Effector memory CD4-positive, alpha-beta T cell (primary cell): ENCODE measurements around the gene THBS1.

ENCODE experiments used
- DNase-seq, 3 donors: peaks; one replicate each; pipeline ENCODE4 v3.0.0-alpha.2; 2020
- H3K27ac ChIP-seq: 2 replicates; pipeline ENCODE4 v1.7.0; 2013; ENCODE audit warnings: mild to moderate bottlenecking, low read length, moderate library complexity; ENCODE audit not compliant: insufficient read depth, poor library complexity, severe bottlenecking
- H3K27me3 ChIP-seq: replicated peaks from 2 replicates; pipeline ENCODE4 v1.7.0; 2013; ENCODE audit warnings: mild to moderate bottlenecking, low read length; ENCODE audit not compliant: insufficient read depth, control insufficient read depth, poor library complexity, severe bottlenecking
- H3K36me3 ChIP-seq: 2 replicates; pipeline ENCODE4 v1.7.0; 2013; ENCODE audit warnings: mild to moderate bottlenecking, low read length, moderate library complexity; ENCODE audit not compliant: control insufficient read depth, insufficient read depth
- H3K4me1 ChIP-seq: 2 replicates; pipeline ENCODE4 v1.7.0; 2013; ENCODE audit warnings: low read length, mild to moderate bottlenecking; ENCODE audit not compliant: control insufficient read depth, insufficient read depth, poor library complexity, severe bottlenecking
- H3K4me3 ChIP-seq: 2 replicates; pipeline ENCODE4 v1.7.0; 2013; ENCODE audit warnings: low read length, low read depth, mild to moderate bottlenecking; ENCODE audit not compliant: insufficient read depth, poor library complexity, severe bottlenecking
- H3K9me3 ChIP-seq: 2 replicates; pipeline ENCODE4 v1.7.0; 2013; ENCODE audit warnings: mild to moderate bottlenecking, low read length, moderate library complexity; ENCODE audit not compliant: control insufficient read depth

Gene THBS1

DNA sequence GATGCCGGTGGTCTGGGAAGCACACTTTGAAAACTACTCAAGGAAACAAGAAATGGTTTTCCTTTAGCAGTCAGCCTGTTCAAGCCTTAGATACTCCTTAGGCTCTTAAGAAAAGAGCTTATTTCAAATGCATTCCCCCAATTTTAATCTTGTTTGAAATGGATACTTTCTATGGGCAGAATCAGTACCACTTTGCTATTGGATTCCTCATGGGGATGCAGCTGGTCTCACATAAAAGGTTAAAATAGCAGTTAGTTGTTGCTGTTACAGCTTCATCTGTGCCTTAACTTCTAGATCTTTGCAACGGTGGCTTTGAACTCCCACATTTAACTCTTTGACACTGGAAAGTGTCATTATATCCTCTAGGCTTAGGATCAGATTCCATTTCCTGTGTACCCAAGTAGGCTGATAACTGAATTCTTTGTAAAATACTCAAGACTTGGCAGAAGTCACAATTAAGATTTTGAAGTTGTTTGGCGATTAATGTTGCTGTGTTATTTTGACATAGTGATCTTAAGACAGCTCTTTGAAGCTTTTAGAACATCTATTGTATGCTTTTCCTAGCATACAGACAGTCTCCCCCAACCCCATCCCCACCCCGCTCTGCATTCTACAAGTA lies 2.2 kb downstream of the THBS1 start:
- Histone ChIP-seq H3K4me3 (no peak overlapping the region), H3K9me3 (no peaks in the 10 kb centered on the region), H3K27ac (no peak overlapping the region), H3K4me1 (peaks cover 11% of the 10 kb centered on the region), H3K36me3 (no peaks in the 10 kb centered on the region), H3K27me3 (peaks cover 6% of the 10 kb centered on the region)
- no peak for DNase-seq

DNA sequence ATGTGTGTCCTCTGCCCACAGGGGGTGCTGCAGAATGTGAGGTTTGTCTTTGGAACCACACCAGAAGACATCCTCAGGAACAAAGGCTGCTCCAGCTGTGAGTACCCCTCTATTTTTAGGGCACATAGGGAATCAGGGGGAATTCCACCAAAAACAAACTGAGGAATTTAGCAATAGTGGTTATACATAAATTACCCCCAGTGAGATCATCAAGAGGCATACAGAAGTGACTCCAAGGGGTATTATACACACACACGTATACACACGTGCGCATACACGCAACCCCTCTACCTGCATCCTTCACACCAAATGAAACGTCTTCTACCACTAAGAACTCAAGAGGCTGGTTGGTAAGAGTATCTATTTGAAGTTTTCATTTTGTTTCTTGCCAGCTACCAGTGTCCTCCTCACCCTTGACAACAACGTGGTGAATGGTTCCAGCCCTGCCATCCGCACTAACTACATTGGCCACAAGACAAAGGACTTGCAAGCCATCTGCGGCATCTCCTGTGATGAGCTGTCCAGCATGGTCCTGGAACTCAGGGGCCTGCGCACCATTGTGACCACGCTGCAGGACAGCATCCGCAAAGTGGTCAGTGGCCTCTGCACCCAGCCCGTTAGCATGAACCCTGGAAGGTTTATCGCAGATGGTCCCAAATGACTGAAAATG lies 2.9 kb downstream of the THBS1 start:
- peaks cover 11% of the 10 kb centered on the region for H3K4me1 ChIP-seq
- no peaks in the 10 kb centered on the region for H3K9me3 ChIP-seq
- no peaks in the 10 kb centered on the region for H3K36me3 ChIP-seq
- peak in 1 of 3 donors; percentile 9 for DNase-seq
- H3K27ac ChIP-seq = no peak overlapping the region
- H3K4me3 ChIP-seq = no peak overlapping the region
- peaks cover 6% of the 10 kb centered on the region for H3K27me3 ChIP-seq

DNA sequence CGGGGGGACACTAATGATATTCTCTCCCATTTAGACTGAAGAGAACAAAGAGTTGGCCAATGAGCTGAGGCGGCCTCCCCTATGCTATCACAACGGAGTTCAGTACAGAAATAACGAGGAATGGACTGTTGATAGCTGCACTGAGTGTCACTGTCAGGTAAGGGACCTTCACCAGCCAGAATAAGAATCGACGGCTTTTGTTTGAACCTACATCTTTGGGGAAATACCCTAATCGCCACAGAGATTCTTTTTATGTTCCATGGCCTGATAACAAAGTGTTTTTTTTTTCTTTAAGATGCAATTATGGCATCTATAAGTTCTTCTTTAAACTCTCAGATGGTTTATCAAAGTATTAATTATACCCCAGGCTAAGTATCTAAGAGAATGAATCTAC lies 3.4 kb downstream of the THBS1 start:
- Histone ChIP-seq H3K36me3 (no peaks in the 10 kb centered on the region), H3K9me3 (no peaks in the 10 kb centered on the region), H3K4me1 (peaks cover 11% of the 10 kb centered on the region), H3K27ac (no peak overlapping the region), H3K27me3 (peaks cover 6% of the 10 kb centered on the region), H3K4me3 (no peak overlapping the region)
- no peak for DNase-seq

DNA sequence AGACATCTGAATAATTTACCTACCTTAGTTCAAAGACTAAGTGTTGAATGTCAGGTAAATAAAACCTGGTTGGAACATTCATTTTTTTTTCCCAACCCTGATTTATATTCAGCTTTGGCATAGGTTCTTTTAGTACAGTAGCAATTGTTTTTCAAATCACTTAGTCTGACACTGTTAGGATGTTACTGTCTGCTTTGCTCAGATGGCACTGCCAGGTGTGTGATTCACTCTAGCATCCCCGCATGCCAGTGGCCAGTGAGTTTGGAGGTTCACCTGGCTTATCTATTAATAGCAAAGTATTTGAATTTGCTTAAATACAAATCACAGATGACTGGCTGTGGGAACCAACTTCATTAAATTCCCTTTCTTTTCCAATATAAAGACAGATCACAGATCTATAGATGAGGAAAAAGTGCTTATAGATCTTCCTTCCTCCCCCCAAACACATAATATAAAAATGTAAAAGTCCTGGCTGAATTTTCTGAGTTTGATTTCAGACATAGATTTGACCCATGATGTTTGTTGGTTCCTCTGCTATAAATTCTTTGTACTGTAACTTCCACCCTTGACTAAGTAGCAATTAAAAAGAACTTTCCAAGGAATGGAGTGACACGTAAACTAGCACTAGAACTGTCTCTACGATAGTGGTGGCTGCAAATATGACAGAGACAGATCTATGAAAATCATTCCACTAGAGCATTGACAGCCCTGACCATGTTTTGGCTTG lies 3.9 kb downstream of the THBS1 start:
- Histone ChIP-seq H3K36me3 (no peaks in the 10 kb centered on the region), H3K27me3 (peaks cover 6% of the 10 kb centered on the region), H3K9me3 (no peaks in the 10 kb centered on the region), H3K27ac (no peak overlapping the region), H3K4me1 (peaks cover 11% of the 10 kb centered on the region), H3K4me3 (no peak overlapping the region)
- no peak for DNase-seq

DNA sequence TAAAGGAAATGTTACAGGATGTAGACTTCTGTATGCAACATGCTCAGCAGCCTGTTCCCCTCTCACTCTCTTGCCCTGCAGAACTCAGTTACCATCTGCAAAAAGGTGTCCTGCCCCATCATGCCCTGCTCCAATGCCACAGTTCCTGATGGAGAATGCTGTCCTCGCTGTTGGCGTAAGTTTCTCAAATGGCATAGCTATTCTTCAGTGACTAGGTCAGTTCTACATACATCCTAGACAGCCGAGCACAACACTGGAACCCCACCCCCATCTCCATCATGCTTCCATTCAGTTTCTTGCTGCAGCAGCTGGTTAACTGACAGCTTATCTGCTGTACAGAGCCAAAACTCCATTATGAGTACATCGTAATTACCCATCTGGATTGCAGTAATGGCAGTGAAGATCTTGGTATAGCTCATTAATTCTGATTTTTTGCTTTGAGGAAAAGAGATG lies 4.5 kb downstream of the THBS1 start:
- no peak overlapping the region for H3K4me3 ChIP-seq
- H3K27ac ChIP-seq = no peak overlapping the region
- no peak for DNase-seq
- no peaks in the 10 kb centered on the region for H3K36me3 ChIP-seq
- H3K27me3 ChIP-seq = peaks cover 6% of the 10 kb centered on the region
- no peaks in the 10 kb centered on the region for H3K9me3 ChIP-seq
- H3K4me1 ChIP-seq = peaks cover 11% of the 10 kb centered on the region

DNA sequence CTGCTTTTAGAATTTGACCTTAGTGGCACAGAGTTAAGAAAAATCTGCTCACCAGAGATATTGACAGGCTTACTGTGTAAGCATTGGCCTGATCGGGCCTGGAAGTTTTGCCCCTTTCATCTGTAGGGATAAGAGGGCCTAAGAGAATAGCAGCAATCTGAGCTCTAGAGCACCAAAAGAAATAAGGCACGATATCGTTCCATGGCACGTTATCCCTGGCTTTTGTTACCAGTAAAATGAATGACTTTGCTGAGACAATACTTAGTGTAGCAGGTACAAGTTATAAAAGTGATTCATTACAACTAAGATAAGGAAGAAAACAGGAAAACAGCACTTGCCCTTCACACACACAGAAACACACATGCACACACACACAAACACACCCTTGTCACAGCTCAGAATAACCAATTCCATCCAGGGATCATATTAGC lies 5.0 kb downstream of the THBS1 start:
- H3K4me3 ChIP-seq = no peak overlapping the region
- H3K27me3 ChIP-seq = peaks cover 2% of the 10 kb centered on the region
- H3K9me3 ChIP-seq = no peaks in the 10 kb centered on the region
- no peak for DNase-seq
- H3K4me1 ChIP-seq = peaks cover 6% of the 10 kb centered on the region
- no peak overlapping the region for H3K27ac ChIP-seq
- no peaks in the 10 kb centered on the region for H3K36me3 ChIP-seq

DNA sequence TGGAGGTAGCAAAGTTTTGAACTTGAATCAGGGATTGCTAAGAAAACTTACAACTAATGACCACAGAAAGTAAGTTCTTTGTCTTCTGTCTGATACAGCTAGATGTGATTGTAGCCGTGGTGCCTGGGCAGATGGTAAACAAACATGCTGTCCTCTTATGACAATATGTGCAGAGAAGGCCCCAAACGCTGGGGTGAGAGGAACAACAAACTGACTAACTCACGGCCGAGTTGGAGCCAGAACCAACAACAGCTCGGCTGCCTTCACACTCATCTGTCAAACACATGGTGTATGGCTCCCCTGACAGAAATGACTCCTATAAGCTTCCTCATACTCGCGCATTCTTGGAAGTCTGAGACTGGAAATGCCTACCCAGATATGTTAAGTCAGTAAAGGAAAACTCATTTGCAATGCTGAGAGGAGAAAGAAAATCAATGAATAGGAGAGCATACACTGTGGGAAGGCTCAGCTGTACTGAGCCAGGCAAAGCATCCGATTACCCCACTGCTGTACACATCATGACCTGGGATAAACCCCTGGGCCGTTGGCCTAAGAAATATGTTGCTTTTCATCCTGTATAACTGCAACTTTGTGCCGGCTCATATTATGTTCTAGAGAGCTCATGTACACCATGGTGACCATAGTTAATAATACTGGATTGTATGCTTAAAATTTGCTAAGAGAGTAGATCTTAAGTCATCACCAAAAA lies 5.7 kb downstream of the THBS1 start:
- H3K9me3 ChIP-seq = no peaks in the 10 kb centered on the region
- H3K36me3 ChIP-seq = no peaks in the 10 kb centered on the region
- DNase-seq = no peak
- H3K4me3 ChIP-seq = no peak overlapping the region
- no peaks in the 10 kb centered on the region for H3K27me3 ChIP-seq
- no peaks in the 10 kb centered on the region for H3K4me1 ChIP-seq
- H3K27ac ChIP-seq = no peak overlapping the region

DNA sequence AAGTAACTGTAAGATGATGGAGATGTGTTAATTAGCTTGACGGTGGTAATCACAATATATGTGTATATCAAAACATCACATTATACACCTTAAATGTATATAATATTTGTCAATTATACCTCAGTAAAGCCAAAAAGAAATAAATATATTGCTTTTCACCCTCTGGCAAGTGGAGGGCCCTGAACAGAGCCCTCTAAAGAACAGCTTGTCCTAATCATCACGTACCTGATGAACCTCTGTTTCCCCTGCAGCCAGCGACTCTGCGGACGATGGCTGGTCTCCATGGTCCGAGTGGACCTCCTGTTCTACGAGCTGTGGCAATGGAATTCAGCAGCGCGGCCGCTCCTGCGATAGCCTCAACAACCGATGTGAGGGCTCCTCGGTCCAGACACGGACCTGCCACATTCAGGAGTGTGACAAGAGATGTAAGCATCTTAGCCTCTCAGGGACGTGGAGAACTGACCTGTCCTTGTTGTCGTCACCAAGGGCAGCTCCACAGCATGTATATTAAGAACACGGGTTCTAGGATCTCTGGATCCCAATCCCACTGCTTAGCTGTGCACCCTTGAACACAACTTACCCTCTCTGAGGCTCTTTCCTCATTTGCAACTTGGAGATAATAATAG lies 6.3 kb downstream of the THBS1 start:
- no peak overlapping the region for H3K4me3 ChIP-seq
- no peak overlapping the region for H3K27ac ChIP-seq
- no peaks in the 10 kb centered on the region for H3K36me3 ChIP-seq
- no peaks in the 10 kb centered on the region for H3K27me3 ChIP-seq
- no peaks in the 10 kb centered on the region for H3K4me1 ChIP-seq
- H3K9me3 ChIP-seq = no peaks in the 10 kb centered on the region
- no peak for DNase-seq

DNA sequence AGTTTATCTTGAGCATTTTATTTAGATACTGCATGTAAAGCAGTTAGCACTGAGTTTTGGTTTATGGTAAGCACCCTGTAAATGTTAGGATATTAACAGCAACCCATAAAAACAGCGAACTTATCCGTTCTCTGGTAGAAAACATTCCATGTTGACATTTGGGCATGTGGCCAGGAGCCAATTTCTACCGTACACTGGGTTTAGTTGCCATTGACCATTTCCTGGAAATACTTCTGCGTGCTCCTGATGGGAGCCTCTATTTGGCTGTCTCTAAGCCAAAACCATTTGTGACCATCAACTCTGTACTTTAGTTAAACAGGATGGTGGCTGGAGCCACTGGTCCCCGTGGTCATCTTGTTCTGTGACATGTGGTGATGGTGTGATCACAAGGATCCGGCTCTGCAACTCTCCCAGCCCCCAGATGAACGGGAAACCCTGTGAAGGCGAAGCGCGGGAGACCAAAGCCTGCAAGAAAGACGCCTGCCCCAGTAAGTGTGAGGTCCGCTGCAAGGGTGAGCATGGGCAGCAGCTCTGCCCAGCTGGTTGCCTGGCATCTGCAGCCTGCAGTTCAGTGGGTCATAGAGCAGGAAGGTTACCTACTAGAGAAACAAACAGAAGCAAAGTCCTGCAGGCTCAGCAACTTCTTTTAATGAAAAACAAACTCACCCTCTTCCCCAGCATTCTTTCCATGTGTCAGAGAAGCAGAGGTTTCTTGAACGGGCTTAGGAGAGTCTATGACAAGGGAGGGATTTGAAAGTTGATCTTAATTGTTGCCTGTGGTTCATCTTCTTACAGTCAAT lies 7.1 kb downstream of the THBS1 start:
- no peak for DNase-seq
- H3K9me3 ChIP-seq = no peaks in the 10 kb centered on the region
- H3K4me3 ChIP-seq = no peak overlapping the region
- H3K4me1 ChIP-seq = no peaks in the 10 kb centered on the region
- no peak overlapping the region for H3K27ac ChIP-seq
- no peaks in the 10 kb centered on the region for H3K27me3 ChIP-seq
- H3K36me3 ChIP-seq = no peaks in the 10 kb centered on the region
